ENCODE results near the gene CCNI.
"Not testable (repeated sequence)": the region's sequence is repeated elsewhere in the genome, so short reads cannot be mapped to it uniquely, and the experiment has no call there.

The CCNI gene

GRCh38 chr4:77040854-77041725 is 34.7 kb downstream of the CCNI start:
- in situ Hi-C loops (cut with MboI; ENCODE audit: low sequenced_read_pairs) = loop anchor here (10.0 kb wide), 1 partner anchor 154 kb away; no protein-coding TSS in a partner anchor

DNA sequence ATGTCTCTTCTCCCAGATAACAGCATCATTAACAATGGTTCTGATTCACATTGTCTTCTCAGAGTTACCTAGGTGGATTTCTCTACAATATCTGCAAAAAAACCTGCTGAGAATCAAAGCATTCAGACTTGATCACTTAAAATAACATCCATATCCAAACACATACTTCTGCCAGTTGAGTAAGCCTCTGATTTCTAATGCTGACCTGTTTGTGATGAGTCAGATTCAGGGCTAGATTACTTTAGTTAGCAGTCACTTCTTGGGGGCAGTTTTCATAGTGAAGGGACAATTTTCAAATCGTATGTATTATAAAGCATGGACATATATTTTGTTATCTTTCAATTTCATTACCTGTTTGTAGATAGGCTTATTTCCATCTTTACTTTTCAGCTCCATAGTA is 35.5 kb downstream of the CCNI start:
- in situ Hi-C loops (cut with MboI; ENCODE audit: low sequenced_read_pairs) = loop anchor here (10.0 kb wide), 1 partner anchor 155 kb away; no protein-coding TSS in a partner anchor

GRCh38 chr4:77039796-77040195 is 36.0 kb downstream of the CCNI start:
- in situ Hi-C loops (cut with MboI; ENCODE audit: low sequenced_read_pairs) = loop anchor here (10.0 kb wide), 1 partner anchor 155 kb away; no protein-coding TSS in a partner anchor

DNA sequence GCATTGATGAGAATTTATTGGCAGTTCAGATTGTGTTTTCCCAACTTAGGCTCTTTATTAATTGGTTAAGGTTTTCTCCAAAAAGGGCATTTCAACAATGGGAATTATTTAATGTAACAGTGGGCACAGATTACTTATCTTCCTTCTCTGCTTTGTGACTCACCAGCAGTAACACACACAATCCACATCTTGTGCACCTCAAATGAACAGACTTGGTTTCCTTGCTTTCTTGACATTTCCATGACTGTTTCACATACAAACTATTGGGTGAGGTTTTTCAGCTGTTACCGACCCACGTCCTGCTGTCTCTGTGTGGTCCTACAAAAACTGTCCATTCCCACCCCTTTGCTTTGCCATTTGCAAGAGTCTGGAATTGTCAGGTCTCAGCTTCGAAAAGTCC is 38.1 kb downstream of the CCNI start:
- in situ Hi-C loops (cut with MboI; ENCODE audit: low sequenced_read_pairs) = no loop called here

DNA sequence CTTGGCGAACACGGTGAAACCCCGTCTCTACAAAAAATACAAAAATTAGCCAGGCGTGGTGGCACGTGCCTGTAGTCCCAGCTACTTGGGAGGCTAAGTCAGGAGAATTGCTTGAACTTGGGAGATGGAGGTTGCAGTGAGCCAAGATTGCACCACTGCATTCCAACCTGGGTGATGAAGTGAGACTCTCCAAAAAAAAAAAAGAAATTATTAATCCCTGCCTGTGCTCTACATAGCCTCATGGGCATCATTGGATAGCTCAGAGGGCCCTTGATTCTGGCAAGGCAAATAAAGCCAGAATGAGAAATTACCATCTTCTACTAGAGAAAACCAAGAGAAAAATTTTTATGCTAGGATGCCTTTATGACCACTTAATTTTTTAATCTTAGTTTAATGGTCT is 38.6 kb downstream of the CCNI start:
- in situ Hi-C loops (cut with MboI; ENCODE audit: low sequenced_read_pairs) = not testable (repeated sequence)

- in situ Hi-C loops (cut with MboI; ENCODE audit: low sequenced_read_pairs) = no loop called here
These were observed 39.6 kb downstream of the CCNI start for GRCh38 chr4:77036206-77036605.

DNA sequence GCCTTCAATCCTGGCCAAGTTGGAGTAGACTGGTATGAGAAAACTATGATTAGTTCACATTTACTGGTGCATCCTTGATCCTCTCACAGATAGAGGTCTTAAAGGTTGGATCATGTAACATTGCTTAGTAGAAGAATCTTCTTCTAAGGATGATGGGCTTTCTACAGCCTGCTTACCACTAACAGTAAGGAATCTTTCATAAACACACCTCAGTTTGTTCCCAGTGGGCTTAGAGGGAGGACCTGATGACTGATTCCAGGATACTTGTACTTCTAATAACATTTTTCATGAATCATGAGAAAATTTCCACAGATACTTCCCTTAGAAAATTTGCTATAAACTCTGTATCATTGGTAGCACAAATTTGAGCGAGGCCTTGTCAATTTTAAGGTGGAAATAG is 40.6 kb downstream of the CCNI start:
- in situ Hi-C loops (cut with MboI; ENCODE audit: low sequenced_read_pairs) = no loop called here

DNA sequence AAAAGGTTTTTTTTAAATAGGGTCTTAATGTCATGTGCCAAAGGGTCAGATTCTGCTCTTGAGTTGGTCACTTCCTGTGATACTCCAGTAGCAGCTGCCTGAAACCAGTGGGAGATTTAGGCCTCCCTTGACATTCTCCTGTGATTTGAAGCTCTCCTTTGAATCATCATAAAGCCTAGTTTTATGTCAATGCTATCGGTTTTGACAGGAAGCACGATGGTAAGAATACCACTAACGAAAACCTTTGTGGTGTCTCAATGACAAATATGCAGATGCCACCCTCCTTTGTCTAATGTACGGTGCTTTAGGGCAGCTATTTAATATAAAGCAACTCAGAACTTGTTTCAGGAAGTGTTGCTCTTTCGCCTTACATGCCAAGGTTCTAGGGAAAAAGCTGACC is 44.2 kb downstream of the CCNI start:
- in situ Hi-C loops (cut with MboI; ENCODE audit: low sequenced_read_pairs) = no loop called here

GRCh38 chr4:77029757-77030156 is 46.0 kb downstream of the CCNI start:
- in situ Hi-C loops (cut with MboI; ENCODE audit: low sequenced_read_pairs) = not testable (repeated sequence)

DNA sequence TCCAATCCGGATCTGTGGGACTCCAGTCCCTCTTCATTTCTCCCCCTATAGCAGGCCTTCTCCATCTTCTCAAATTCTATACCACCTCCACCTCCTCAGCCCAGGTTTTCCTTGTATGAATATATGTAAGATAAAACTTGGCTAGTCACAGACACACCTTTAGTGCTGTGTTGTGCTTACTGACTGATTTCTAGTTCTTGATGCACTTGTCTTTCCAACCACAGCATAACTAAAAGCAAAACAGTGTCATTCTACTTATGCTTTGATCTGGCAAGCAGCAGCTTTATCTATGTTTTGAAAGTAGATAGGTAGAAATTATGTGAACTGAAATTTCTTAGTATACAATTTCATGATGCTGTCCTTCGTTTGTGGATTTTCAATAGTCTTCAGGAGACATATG is 47.5 kb downstream of the CCNI start:
- in situ Hi-C loops (cut with MboI; ENCODE audit: low sequenced_read_pairs) = no loop called here

DNA sequence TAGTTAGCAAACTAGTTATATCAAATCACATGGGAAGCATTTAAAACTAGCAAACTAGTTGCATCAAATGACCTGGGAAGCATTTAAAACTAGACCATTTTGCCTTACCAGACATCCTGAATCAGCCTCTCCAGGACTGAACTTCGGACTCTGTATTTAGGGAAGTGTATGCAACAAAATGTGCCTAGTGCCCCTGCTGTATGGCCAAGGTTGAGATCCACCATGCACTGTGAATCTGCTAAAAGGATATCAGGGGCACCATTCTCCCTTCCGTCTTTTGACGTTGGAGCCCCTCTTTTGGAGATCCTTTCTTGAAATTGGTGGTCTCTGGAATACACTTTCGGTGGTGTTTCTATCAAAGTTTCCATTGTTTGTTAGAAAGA is 49.5 kb downstream of the CCNI start:
- in situ Hi-C loops (cut with MboI; ENCODE audit: low sequenced_read_pairs) = no loop called here

- in situ Hi-C loops (cut with MboI; ENCODE audit: low sequenced_read_pairs) = no loop called here
These were observed 50.0 kb downstream of the CCNI start for GRCh38 chr4:77025643-77026321.

GRCh38 chr4:77023920-77024319 is 51.9 kb downstream of the CCNI start:
- in situ Hi-C loops (cut with MboI; ENCODE audit: low sequenced_read_pairs) = no loop called here

- in situ Hi-C loops (cut with MboI; ENCODE audit: low sequenced_read_pairs) = no loop called here
These were observed 53.1 kb downstream of the CCNI start for GRCh38 chr4:77022560-77023179.

DNA sequence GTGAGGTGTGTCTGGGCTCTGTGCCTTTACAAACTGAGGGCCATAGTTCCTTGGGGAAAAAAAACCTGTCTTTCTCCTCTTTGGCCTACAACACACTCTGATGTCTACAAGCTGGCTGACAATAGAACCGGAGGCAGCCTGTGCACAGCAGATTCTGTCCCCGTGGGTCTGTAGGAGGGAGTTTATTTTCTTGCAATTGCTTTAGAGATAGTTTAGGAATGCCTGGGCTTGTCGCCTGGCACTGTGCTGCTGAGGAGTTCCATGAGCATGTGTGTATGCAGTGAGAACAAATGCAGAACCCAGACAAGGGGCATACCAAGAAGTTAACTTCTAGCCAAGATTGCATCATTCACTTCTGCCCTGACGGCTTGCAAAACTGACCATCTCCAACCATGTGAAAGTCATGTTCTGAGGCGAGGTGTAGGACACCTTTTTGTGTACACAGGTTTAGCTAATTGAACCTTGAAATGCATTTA is 54.1 kb downstream of the CCNI start:
- in situ Hi-C loops (cut with MboI; ENCODE audit: low sequenced_read_pairs) = no loop called here

DNA sequence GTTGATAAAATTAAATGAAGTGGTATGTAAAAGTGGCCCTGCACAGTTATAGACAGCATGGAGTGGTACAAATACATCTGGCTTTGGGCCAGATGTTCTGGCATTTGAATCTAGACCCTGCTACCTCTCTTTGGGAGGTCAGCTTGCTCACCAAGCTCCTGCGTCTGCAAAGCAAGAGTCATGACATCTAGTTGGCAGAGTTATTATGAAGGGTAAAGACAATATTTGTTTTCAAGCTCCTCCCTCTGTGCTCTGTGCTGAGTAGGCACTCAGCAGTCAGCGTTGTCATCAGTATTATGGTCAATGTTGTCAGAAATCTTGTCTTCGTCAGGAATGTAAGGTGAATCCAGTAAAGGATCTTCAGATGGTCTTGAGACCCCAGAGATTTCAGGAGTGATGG is 55.8 kb downstream of the CCNI start:
- in situ Hi-C loops (cut with MboI; ENCODE audit: low sequenced_read_pairs) = no loop called here

- in situ Hi-C loops (cut with MboI; ENCODE audit: low sequenced_read_pairs) = no loop called here
These were observed 60.4 kb downstream of the CCNI start for GRCh38 chr4:77015390-77015789.

- in situ Hi-C loops (cut with MboI; ENCODE audit: low sequenced_read_pairs) = no loop called here
These were observed 61.5 kb downstream of the CCNI start for GRCh38 chr4:77014256-77014655.

DNA sequence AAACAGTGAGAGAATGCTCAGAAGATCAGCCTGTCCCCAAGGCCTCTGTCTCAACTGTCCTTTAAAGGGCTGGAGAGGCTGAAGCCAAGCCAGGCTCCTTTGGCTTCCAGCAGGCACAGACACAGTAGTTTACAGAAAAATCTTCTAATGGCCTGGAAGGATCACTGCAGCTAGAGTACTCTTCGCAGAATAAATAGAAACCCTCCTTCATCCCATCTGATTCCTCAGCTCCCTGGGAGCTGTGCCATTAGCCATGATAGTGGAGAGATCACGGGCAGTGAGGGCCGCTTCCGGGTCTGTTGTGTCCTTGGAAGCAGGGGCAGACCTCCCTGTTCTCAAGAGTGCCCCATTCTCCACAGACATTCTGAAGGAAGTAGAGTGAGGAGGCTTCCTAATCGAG is 63.1 kb downstream of the CCNI start:
- in situ Hi-C loops (cut with MboI; ENCODE audit: low sequenced_read_pairs) = no loop called here

DNA sequence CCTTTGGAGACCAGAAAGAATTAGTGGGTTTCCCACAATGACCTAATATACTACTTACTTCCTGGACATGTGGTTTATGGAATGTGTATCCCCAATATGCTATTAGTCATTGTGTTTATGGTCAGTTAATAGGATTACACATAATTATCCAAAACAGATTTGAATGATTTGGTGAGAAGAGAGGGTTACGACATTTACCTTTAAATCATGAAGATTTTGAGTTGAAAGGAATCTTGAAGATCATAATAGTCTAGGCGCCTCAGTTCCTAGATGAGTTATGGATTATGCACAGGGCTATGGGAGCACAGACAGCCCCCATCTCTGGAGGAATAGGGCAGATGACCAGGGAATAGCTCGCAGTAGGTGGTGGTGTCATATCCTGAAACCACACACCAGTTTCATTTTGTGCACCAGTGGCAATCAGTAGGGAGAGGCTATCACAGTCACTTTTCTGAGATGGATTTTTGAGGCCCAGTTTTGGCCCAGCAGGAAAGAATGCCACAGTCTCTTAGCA is 64.9 kb downstream of the CCNI start:
- in situ Hi-C loops (cut with MboI; ENCODE audit: low sequenced_read_pairs) = no loop called here

DNA sequence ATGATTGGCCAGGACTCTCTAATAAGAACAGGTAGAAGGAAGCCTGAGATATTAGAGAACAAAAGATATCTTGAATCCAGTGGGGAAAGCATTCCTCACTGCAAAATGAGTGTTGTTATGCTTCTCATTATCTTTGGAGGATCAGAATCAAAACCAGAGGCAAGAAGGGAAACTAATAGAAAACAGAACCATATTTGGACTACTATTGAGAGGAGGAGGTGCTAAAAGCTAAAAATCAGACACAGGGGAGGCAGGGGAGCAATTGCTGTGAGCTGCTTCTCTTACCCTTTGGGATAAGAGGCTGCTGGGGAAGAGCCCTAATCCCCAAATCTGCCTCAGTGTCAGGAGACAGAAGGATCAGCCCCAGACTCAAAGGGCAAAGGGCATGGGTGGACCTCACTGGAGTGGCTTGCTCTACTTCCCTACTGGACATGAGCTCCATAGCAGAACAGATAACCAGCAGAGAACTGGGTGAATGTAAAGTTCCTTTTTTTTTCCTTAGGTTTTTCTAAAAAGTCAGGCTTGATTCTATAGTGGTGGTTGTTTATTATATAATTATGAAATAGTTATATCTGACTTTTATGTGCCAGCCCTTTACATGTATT is 66.2 kb downstream of the CCNI start:
- in situ Hi-C loops (cut with MboI; ENCODE audit: low sequenced_read_pairs) = no loop called here
